Measurements from ENCODE around the gene NDUFS6. TPM values are rescaled to one million over a fixed set of nuclear protein-coding genes. Genes with fewer than 3 reads are reported as not detected.

Gene NDUFS6
- total RNA-seq, 6 donors from 2014 or later: 22.9 to 64.6 (median 39.3) TPM

DNA sequence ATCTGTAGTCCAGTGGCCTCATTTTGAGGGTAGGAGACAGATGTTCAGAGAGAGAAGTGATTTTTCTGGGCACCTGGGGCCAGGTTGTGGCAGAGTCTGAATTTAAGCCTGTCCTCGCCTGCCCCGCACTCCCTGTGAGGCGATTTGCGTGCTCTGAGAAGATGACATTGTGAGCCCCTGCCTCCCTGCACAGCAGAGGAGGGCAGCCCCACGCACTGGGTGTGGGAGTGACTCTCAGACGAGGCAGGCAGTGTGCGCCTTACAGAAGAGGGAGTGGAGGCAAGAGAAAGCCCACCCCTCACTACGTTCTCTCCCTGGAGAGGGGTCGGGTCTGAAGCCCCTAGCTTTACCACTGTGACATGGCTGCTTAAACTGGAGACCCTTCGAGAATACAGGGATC, 45.8 kb downstream of the NDUFS6 start:
- WGBS, 2 donors: 71 to 87% methylated on average over 7 to 10 of the region's 10 CpGs
- no peak for ATAC-seq (ENCODE audit: low FRiP score in 2 of 2)
- H3K36me3 ChIP-seq: no peaks in the 10 kb centered on the region
- peaks cover 0 to 6% (median 0%) of the 10 kb centered on the region in 4 donors for H3K4me1 ChIP-seq
- no peak overlapping the region for H3K27ac ChIP-seq
- no peak overlapping the region for H3K4me3 ChIP-seq
- DNase-seq: no peak
- no peaks in the 10 kb centered on the region for H3K9me3 ChIP-seq
- TF ChIP-seq, protein P1, sequence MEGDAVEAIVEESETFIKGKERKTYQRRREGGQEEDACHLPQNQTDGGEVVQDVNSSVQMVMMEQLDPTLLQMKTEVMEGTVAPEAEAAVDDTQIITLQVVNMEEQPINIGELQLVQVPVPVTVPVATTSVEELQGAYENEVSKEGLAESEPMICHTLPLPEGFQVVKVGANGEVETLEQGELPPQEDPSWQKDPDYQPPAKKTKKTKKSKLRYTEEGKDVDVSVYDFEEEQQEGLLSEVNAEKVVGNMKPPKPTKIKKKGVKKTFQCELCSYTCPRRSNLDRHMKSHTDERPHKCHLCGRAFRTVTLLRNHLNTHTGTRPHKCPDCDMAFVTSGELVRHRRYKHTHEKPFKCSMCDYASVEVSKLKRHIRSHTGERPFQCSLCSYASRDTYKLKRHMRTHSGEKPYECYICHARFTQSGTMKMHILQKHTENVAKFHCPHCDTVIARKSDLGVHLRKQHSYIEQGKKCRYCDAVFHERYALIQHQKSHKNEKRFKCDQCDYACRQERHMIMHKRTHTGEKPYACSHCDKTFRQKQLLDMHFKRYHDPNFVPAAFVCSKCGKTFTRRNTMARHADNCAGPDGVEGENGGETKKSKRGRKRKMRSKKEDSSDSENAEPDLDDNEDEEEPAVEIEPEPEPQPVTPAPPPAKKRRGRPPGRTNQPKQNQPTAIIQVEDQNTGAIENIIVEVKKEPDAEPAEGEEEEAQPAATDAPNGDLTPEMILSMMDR (IDR thresholded peaks at IDR 0.05): no peak
- no peak for TF ChIP-seq EP300 (IDR thresholded peaks at IDR 0.05)
- TF ChIP-seq POLR2A (IDR thresholded peaks at IDR 0.05): no peak
- no peak for TF ChIP-seq POLR2AphosphoS5 (IDR thresholded peaks at IDR 0.05)
- H3K27me3 ChIP-seq: peaks cover 0 to 10% (median 3%) of the 10 kb centered on the region in 4 donors

DNA sequence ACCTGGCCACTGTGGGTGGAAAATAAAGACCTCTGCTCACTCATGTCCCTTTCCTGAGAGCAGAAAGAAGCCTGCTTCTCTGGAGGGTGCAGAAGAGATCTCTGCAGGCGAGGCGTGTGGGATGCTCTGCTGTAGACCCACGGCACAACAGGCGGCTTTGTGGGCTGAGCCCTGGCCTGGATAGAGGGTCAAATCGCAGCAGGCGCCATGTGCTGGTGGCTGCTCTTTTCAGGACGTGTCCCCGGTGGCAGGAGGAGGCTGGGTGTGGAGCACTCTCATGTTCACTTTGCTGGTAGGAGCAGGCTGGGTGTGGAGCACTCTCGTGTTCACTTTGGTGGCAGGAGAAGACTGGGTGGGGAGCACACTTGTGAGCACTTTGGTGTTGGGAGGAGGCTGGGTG, 46.4 kb downstream of the NDUFS6 start:
- WGBS, 2 donors: 56 to 83% methylated on average over 5 to 9 of the region's 9 CpGs
- H3K36me3 ChIP-seq: no peaks in the 10 kb centered on the region
- peaks cover 0 to 6% (median 0%) of the 10 kb centered on the region in 4 donors for H3K4me1 ChIP-seq
- no peak overlapping the region for H3K27ac ChIP-seq
- H3K4me3 ChIP-seq: no peak overlapping the region
- peak in 1 of 2 donors; percentile 24 for DNase-seq
- H3K9me3 ChIP-seq: no peaks in the 10 kb centered on the region
- H3K27me3 ChIP-seq: peaks cover 0 to 16% (median 5%) of the 10 kb centered on the region in 4 donors
- ATAC-seq (ENCODE audit: low FRiP score in 2 of 2): no peak
- TF ChIP-seq, protein P1 (IDR thresholded peaks at IDR 0.05): no peak
- TF ChIP-seq POLR2A (IDR thresholded peaks at IDR 0.05) (no peak), EP300 (IDR thresholded peaks at IDR 0.05) (no peak), POLR2AphosphoS5 (IDR thresholded peaks at IDR 0.05) (no peak)

DNA sequence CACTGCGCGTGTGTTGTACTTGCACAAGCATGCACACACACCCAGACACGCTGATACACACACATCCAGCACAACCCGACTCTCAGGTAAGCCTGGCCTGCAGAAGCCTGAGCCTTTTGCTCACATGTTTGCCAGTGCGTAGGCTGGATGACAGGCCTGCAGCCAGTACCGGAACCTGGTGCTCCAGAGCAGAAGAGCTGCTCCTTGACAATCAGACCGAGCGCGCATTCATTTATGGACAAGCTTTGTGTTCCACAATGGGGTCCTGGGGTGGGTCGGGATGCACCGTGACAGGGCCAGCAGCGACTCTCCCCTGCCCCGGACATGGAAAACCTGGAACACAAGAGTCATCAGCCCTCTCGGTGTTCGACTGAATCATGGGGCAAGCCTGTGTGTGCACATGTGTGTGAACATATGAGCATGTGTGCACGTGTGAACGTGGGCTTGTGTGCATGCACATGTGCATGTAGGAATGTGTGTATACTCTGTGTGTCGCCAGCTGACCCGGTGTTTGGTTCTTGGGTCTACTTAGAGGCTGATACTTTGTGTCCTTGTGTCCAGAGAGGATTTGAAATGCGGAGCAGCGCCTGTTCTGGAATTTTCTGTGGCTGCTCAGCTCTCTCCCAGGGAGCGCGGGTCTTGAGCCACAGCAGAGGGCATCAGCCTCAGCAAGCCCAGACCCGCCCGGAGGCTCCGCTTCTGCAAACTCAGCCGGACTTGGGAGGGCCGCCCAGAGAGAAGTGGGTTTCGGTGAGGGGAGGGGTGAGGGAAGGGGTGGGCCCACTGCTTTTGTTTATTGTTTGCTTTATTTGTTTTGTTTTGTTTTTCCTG, 49.3 kb downstream of the NDUFS6 start:
- WGBS, 2 donors: 52 to 55% methylated on average over 24 to 27 of the region's 29 CpGs
- Histone ChIP-seq H3K4me1 (peaks cover 0 to 6% (median 0%) of the 10 kb centered on the region in 4 donors), H3K27ac (no peak overlapping the region), H3K9me3 (no peaks in the 10 kb centered on the region), H3K4me3 (no peak overlapping the region), H3K36me3 (no peaks in the 10 kb centered on the region), H3K27me3 (peaks cover 0 to 21% (median 5%) of the 10 kb centered on the region in 4 donors)
- TF ChIP-seq POLR2AphosphoS5 (IDR thresholded peaks at IDR 0.05): no peak
- TF ChIP-seq, protein P1 (IDR thresholded peaks at IDR 0.05): no peak
- TF ChIP-seq EP300 (IDR thresholded peaks at IDR 0.05): no peak
- no peak for TF ChIP-seq POLR2A (IDR thresholded peaks at IDR 0.05)
- ATAC-seq (ENCODE audit: low FRiP score in 2 of 2) (no peak), DNase-seq (peak in 1 of 2 donors; percentile 48)

DNA sequence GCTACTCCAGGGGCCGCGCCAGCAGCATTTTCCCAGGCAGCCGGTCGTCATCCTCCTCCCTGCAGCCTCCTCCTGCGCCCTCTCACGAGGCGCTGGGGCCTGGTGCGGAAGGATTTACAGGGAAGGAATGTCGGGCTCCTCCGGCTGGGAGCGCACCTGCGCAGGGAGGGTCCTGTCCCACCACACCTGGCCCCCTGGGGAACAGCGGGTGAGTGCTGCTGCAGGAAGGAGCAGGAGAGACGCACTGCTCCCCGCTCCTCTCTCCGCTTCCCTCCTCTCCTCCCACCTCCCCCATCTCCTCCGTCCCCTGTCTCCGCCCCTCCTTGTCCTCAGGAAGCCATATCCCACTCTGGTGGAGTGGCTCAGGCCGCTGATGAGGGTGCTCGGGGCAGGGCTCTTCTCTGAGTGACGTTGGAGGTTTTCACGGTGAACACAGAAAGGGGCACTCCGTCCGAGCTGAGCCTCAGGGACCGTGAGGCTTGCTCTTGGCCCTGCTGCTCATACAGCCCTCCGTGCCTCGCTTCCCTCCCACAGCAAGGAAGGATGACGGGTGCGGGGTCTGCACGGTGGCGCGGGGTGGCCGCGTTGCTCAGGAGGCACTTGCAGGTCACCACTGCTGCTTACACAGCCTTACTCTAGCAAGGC, 50.2 kb downstream of the NDUFS6 start:
- DNase-seq (peak in 1 of 2 donors; percentile 81), ATAC-seq (ENCODE audit: low FRiP score in 2 of 2) (no peak)
- peaks cover 0 to 7% (median 0%) of the 10 kb centered on the region in 4 donors for H3K4me1 ChIP-seq
- H3K4me3 ChIP-seq: no peak overlapping the region
- TF ChIP-seq EP300 (IDR thresholded peaks at IDR 0.05): no peak
- no peak for TF ChIP-seq POLR2A (IDR thresholded peaks at IDR 0.05)
- TF ChIP-seq, protein P1 (IDR thresholded peaks at IDR 0.05): no peak
- no peak for TF ChIP-seq POLR2AphosphoS5 (IDR thresholded peaks at IDR 0.05)
- no peaks in the 10 kb centered on the region for H3K36me3 ChIP-seq
- no peak overlapping the region for H3K27ac ChIP-seq
- H3K9me3 ChIP-seq: no peaks in the 10 kb centered on the region
- 4 to 8% methylated on average over 23 to 31 of the region's 34 CpGs for WGBS, 2 donors
- peaks cover 0 to 24% (median 5%) of the 10 kb centered on the region in 4 donors for H3K27me3 ChIP-seq

Data from upper lobe of left lung (tissue), 6 donors.